Activated CD4-positive, alpha-beta T cell treated with anti-CD3 and anti-CD28 coated beads, Interleukin-10, Interleukin-2, amounts not matched to agents 100 ng/mL and 50 ng/mL, durations not matched to agents 16 hours and 8 hours (primary cell): ENCODE data around the gene NEURL1B.
"Not testable (repeated sequence)": the region's sequence is repeated elsewhere in the genome, so short reads cannot be mapped to it uniquely, and the experiment has no call there.

Experiments used
- DNase-seq: peaks from one replicate; pipeline ENCODE4 v3.0.0-alpha.2; 2020

NEURL1B gene

GRCh38 chr5:172658961-172659501, 18.0 kb downstream of the NEURL1B start:
- DNase-seq = no peak

- no peak for DNase-seq
Measured at GRCh38 chr5:172659570-172659908, 18.5 kb downstream of the NEURL1B start.

- DNase-seq = no peak
Measured at GRCh38 chr5:172659909-172660628, 19.0 kb downstream of the NEURL1B start.

- DNase-seq = no peak
Measured at GRCh38 chr5:172660974-172661373, 19.9 kb downstream of the NEURL1B start.

GRCh38 chr5:172661526-172661925, 20.5 kb downstream of the NEURL1B start:
- DNase-seq = no peak

GRCh38 chr5:172662596-172662995, 21.5 kb downstream of the NEURL1B start:
- no peak for DNase-seq

GRCh38 chr5:172664018-172664417, 23.0 kb downstream of the NEURL1B start:
- no peak for DNase-seq

- DNase-seq = no peak
Measured at GRCh38 chr5:172664681-172665541, 23.8 kb downstream of the NEURL1B start.

GRCh38 chr5:172666251-172666650, 25.2 kb downstream of the NEURL1B start:
- DNase-seq = no peak

GRCh38 chr5:172667786-172668593, 26.9 kb downstream of the NEURL1B start:
- DNase-seq = no peak

- no peak for DNase-seq
Measured at GRCh38 chr5:172668594-172669071, 27.6 kb downstream of the NEURL1B start.

GRCh38 chr5:172669386-172670004, 28.4 kb downstream of the NEURL1B start:
- DNase-seq = no peak

GRCh38 chr5:172670005-172670402, 28.9 kb downstream of the NEURL1B start:
- no peak for DNase-seq

GRCh38 chr5:172670444-172670843, 29.4 kb downstream of the NEURL1B start:
- no peak for DNase-seq

- no peak for DNase-seq
Measured at GRCh38 chr5:172671091-172671490, 30.0 kb downstream of the NEURL1B start.

GRCh38 chr5:172672681-172673080, 31.6 kb downstream of the NEURL1B start:
- no peak for DNase-seq

GRCh38 chr5:172674155-172674554, 33.1 kb downstream of the NEURL1B start:
- DNase-seq = no peak

GRCh38 chr5:172676914-172677475, 35.9 kb downstream of the NEURL1B start:
- no peak for DNase-seq

GRCh38 chr5:172678362-172678874, 37.4 kb downstream of the NEURL1B start:
- not testable (repeated sequence) for DNase-seq

GRCh38 chr5:172678902-172679301, 37.8 kb downstream of the NEURL1B start:
- DNase-seq = no peak

- no peak for DNase-seq
Measured at GRCh38 chr5:172679628-172680212, 38.7 kb downstream of the NEURL1B start.

GRCh38 chr5:172680921-172681320, 39.9 kb downstream of the NEURL1B start:
- DNase-seq = no peak
